HG02588 (cell line): ENCODE results near the gene DNAH3.

Experiments
- ATAC-seq: cut with Tn5 transposase; IDR thresholded peaks from one replicate; pipeline ENCODE4 v1.9.1; 2021; ENCODE audit warnings: mild to moderate bottlenecking, moderate library complexity; ENCODE audit not compliant: unreplicated experiment

Gene DNAH3

DNA sequence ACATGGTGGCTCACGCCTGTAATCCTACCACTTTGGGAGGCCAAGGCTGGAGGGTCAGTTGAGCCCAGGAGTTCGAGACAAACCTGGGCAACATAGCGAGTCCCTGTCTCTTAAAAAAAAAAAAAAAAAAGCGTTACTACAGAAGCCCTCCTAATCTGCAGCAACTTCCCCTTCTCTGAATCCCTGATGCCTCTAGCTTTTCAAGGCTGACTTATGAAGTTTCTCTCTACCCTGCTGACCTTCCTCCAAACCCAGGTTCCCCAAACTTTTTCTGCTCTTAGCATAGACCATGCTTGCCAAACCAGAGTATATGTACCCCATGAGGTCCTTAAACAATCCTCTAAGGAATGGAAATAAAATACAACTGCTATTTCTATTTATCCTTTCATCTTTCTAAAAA is 233.7 kb downstream of the DNAH3 start:
- ATAC-seq = no peak

DNA sequence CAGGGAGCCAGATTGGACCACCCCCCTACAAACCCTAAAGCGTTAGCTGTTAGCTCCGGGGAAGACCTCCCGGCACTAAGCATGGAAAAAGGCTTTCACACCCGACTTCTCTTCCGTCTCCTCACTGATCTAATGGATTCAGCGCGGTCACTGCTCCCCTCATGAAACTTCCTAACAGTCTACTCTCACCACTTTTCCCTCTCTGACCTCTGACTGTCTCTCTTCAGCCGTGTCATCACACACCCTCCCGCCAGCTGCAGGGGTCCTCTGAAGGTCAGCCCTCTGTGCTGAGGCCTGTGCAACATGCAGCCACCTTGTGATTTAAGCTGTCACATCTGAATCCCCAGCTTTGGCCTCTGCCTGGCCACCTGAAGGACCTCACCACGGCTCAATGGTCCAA is 234.4 kb downstream of the DNAH3 start:
- no peak for ATAC-seq

DNA sequence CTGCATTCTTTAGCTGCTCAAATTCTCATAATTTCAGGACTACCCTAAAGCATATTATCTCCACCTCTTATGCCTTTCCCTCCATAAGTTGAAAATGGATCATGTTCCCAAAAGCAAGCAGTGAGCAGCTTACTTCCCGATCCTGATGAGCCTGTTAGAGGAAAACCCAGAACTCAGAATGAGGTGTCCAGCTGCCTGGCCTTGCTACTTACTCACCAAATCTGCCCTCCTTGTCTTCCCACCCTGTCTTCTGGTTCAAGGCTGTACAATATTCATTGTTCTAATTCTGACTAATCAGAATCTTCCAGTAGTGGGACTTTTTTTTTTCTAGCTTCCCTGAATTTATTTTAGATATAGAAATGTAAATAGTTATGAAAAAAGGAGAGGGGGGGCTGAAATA is 239.3 kb downstream of the DNAH3 start:
- no peak for ATAC-seq

DNA sequence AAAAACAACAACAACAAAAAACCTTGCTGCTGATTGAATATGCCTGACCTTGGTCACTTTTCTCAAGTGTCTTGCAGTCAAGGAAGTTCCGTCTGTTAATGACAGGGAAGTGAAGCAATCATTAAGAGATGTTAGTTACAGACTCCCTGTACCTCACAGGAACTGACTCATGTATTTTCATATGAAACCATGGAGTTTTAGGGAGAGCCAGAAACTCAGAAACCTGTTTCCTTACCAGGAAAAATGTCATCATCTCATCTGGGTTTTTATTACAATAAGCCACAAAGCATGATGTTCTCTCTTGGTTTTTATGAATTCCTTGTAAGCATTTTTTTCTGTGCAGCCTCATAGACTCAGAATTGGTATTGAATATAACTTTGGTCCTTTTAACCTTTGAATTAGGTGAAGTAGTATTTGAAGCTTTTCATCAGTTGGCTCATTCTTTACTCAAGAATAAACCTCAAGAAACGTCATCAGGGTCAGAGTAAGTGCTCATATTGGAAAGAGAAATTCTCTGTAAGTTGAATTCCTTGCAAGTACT is 239.8 kb downstream of the DNAH3 start:
- ATAC-seq = no peak

DNA sequence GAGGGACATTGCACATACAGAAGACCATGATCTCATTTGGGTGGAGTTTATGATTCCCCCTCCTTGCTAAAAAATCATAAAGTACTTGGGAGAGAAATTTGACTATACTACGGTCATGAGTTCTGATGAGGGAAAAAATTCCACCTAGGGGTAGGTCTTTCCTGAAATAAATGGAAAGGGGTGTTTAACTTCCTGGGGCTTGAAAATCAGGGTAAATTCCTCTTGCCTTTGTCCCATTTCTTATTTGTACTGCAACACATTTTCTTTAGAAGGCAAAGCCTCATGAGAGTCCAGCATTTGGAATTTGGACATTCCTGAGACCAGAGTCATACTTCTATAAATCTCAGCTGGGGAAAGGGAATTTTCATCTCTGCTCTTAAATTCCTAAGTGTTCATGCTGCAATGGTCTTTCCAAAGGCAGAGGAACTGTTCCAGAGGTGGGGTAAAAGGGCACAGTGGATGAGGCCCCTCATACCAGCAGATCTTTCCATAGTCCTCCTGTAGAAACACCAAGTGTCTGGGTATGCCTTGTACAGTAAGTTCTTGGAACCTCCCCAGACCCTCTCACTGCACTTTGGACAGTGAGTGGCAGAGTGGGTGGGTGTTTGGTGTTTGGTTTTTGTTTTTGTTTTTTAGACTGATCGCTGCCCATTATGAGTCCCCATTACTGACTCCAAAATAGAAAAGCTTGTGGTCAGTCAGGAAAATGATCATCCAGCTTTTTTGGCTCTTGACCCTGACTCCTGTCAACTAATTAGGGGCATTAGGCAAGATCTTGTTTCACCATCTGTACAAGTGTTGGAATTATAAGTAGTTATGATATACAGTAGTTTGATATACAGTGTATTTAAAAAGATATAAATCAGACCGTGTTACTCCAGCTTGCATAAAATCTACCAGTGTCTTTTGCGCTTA is 244.0 kb downstream of the DNAH3 start:
- ATAC-seq = no peak

DNA sequence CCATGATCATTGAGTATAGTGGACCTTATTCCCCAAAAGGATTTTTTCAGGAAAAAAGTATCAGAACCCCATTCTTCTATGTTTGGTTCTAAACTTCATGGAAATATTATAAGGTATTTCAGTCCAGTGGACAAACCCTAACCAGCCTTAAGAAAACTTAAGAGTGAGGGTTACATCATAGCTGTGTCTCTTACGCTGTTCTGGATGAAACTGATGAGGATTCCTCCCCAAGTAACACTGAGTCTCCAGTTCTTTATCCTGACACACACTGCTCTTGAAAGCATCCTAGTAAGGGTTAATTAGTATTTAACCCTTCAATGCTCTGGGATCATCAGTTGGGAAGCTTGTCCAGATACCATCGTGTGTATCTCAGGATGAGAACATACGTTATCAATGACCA is 245.1 kb downstream of the DNAH3 start:
- ATAC-seq = no peak

DNA sequence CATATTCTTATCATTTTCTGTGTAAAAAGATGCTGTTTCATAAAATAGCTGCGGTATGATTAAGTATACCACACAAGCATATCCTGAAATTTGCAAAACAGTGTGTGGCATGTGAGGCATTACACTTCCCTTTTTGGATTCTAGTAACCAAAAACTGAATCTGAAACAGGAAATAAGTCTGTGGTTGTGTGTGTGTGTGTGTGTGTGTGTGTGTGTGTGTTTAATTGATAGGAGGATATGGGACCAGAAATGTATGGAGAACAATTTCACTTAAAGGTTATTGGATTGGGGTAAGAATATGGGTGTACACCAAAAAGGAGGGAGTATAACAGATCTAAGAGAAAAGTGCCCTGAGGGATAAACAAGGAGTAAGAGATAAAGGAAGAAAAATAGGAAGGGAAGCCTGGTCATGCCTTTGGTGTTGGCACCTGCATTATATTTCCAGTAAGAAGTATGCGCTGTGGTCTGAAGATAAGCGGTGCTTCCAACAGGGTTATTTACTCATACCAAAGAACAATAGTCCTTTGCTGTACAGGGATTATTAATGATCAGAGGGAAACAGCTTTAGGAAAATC is 246.1 kb downstream of the DNAH3 start:
- ATAC-seq = no peak

DNA sequence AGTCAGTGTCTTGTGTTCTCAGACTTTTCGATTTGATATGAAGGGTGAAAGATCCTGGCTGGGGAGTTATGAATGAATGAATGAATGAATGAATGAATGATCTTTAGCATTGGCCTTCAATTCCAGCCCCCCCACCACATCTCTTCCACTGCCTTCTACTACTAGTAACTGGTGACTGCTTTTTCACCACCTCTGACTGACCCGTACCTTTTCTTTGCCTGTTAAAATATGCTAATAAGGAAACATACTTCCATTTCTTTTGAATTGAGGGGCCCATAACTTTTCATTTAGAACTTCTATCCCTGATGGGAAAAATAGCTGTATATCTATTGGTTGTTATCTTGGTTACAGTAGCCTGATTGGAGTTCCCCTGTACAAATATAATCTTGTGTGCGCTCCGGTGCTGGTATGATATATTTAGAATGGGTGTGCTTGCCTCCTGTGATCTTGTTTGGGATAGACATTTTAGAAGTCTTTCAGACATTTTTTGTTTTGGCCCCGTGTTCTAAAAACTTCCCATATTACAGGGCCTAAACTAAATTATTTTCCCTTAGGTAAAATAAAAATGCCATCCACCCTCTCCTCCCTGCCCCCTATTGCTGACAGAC is 246.6 kb downstream of the DNAH3 start:
- no peak for ATAC-seq

DNA sequence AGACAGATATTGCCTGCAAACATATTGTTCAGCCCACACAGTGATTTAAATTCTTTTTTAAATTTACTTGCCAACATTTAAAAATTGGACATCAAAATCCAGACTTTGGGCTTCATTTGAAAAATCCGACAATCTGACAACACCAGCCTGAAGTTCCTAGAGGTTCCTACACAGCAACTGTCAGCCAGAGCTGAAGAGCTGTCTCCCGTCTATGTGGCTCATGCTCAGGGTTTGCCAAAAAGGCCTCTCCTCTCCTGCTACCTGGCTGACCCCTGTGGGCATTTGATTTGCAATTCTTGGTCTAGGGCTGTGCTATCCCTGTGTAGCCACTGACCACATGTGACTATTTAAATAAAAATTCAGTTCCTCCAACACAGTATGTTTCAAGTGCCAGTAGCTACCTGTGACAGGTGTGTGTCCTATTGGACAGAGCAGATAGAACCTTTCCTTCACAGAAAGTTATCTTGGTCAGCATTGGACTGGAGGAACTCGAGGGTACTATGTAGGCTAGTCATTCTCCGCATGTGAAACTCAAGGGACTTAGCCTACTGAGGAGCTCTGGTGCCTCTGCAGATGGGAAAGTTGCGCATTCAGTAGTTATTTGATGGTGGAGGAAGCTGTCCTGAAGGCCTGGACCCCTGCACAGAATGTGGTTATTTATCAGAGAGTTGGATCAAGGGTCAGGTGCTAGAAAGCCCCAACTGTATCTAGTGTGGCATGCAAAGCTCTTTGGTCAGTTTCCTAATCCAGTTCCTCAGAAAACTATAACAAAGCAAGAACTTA is 247.3 kb downstream of the DNAH3 start:
- no peak for ATAC-seq

DNA sequence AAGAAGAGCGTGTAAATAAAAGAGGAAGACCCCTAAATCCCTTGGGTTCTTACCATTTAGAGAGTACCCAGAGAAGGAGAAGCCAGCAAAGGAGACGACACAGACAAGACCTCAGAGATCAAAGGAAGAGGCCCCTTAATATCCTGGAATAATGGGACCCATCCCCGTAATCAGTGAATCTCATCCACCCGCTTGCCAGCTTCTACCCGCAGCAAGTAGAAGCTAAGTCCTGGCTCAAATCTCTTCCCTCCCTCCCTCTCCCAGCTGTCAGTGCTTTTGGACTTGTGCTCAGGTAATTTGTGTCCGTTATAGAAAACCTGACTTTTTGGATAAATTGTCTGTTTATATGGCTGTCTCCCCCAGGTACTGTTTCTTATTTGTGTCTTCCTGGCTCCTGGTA is 248.2 kb downstream of the DNAH3 start:
- no peak for ATAC-seq

DNA sequence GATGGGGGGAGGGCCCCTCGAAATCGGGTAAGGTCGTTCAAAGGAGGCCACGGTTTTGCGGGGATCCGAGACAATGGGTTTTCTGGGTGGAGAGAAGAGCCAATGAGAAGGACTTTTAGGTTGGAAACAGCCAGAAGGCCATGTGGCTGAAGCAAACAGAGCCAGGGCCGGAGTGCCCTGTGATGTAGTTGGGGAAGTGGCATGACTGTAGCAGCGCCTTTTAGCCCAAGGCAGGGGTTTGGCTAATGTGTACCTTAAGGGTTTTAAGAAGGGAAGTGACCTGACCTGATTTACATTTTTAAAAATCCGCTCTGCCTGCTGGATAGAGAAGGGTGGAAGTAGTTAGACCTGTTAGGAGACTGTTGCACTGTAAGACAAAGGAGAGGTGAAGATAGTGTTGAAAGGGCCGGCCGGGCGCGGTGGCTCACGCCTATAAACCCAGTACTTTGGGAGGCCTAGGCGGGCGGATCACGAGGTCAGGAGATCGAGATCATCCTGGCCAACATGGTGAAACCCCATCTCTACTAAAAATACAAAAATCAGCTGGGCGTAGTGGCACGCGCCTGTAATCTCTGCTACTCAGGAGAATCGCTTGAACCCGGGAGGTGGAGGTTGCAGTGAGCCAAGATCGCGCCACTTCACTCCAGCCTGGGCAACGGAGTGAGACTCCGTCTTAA is 249.1 kb downstream of the DNAH3 start:
- peak; percentile 28 for ATAC-seq

DNA sequence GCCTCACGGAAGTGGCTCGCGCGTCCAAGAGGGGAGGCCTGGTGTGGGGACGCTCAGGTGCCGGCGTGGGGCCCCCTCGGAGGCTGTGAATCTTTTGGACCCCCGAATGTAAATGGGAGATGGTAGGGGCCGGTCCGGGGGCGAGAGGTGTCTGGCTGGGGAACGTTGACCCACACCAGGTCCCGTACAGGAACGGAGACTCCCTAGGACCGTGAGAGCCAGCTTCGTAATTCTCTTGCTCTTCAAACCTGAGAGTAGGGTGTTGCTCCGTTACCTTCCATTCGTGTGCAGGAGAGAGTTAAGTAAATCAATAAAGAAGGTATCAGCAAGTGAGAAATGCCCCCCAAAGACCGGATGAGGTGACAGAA is 249.6 kb downstream of the DNAH3 start:
- ATAC-seq = no peak

DNA sequence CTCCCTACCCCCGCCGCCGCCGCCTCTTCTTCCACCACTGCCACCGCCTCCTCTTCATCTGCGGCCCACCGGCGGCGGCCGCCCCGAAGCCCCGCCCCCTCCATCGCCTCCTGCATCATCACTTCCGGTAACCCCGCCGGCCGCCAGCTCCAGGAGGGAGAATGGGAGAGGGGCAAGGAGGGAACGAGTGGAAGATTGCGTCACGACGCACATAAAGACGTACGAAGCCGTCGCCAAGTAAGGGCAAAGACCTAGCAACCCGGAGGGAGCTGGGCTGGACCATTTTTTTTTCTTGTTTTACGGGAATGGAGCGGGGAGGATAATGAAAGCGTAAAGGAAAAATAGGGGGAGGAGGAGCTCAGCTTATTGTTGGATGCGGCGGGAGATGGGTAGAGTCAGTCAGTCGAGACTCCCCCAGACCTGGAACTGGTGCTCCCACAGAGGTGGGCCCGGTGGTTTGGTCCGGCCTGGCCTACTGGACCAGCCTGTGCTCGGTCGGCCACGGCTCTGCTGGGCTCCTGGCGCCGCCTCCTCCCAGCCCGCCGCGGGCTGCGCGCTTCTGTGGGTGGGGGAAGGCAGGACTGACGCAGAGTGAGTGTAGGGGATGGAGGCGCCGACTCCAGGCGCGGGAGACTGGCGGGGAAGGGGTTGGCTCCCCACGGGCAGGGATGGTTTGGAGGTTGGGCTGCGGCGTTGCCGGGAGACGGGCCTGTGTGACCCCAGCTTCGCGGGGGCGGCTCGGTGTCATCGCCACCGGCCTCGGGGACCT is 250.2 kb downstream of the DNAH3 start, which contains the start of the genes DCUN1D3 and LYRM1:
TSS of gene DCUN1D3 (minus strand) at position 60 of the 769 bp plus-strand sequence. CDS start 37,820 bp downstream, outside the sequence.
TSS of gene LYRM1 (plus strand) at position 473 of the 769 bp plus-strand sequence. CDS start 14,785 bp downstream, outside the sequence.
- peak; percentile 70 for ATAC-seq

DNA sequence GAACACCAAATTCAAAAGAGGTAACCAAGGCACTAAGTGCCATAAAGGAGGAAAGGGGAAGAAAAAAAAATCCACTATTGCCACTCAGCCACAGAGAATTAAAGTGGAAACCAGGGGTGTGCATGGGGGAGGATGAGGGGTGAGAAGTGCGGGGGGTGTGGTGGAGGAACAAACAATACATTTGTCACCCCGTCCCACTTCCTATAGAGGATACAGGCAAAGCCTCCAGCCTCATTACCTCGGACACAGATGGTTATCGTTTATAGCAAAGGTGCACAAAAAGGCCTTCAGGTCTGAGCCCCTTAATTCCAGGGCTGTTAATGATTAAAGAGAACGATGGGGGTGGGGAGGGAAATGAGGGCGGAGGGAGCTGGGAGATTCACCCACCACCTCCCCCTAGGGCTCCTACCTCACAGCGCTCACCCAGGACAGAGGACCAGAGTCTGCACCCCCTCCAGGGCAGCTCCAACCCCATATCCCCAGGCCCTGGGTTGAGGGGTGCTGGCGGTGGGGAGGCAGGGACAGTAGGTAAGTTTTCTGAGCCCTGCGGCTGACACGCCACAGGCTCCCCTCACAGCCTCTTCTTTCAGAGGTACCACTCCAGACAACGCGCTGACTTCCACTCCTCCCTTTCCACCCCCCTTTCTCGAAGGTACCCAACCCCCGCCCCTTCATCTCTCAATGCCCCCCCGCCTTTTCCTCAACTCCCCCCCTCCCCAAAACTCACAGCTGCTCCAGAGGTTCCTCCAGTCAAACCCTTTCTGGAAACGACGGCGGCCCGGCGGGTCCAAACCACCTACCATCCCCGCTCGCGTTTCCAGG is 251.0 kb downstream of the DNAH3 start:
- no peak for ATAC-seq

DNA sequence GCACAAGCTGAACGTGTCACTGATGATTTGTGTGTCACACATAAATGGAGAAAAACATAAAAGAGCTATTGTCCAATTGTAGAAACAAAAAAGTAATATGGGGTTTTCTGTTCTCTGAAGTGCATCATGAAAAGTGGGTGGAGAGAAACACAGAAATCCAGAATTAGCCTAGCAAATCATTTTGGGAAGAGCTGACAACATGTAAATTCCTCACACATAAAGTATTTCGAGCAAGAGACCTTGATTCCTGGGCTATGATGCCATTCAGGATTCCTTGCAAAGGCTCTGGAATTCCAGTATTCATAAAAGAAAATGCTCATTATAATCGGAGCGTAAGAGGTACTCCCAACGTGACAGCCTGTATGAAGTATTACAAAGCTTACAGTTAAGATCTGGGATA is 251.6 kb downstream of the DNAH3 start:
- no peak for ATAC-seq

DNA sequence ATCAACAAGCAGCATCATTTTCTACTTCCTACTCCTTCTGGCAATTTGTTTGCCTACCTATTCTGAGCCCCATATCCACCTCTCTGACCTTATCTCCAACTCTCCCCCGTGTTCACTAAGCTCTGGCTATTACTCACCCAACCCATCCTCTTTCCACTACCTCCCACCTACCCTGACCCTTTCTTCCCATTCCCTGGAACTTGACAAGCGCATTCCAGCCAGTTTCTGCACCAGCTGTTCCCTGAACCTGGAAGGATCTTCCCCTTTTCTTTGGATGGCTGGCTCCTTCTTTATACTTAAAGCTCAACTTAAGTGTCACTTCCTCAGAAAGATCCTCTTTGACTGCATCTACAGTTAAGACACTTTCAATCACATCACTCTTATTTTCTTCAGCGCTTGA is 252.7 kb downstream of the DNAH3 start:
- ATAC-seq = no peak

DNA sequence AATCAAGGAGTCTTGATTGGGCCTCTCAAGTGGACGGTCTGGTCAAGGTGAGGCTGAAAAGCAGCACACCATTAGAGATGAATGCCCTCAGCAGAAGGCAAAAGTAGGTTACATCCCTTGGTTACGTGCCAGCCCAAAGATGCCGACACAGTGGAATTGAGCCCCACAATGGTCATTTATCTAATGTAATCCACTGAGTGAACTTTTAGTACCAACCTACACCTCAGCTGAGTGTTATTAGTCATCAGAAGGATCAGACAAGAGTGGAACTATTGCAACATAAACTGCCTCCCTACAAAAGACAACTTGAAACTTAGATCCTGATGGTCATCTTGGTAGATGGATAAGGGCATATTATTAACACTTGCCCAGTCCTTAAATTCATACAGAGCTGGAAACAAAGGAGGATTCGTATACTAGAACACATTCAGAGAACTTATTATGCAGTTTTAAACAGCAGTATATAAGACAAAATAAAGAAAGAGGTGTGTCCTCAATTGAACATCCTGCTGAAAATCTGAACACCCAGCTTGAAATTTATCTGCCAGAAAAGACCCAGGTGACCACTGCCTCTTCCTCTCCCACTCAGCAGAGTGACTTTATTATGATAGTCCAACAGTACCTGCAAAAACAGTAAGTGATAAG is 253.3 kb downstream of the DNAH3 start:
- ATAC-seq = no peak

DNA sequence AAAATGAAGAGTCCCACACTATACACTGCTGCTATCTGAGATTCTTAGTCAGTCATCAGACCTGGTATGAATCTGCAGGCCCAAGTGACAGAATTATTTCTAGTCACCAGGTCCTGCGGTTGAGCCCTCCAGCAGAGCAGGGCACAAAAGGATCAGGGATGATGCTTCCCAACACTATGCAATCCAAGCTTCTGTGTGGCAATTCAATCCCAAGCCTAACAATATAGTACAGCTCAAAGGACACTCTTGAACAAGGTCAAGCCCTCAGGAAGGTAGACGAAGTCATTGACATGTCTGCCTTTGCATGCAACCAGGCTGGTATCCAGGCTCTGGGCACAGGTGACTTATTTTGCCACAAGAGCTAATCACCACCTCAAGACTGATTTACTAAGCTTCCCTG is 256.3 kb downstream of the DNAH3 start:
- no peak for ATAC-seq
